GM12878 (cell line): Measurements from ENCODE around the gene IRF9. TPM values are rescaled to one million over a fixed set of nuclear protein-coding genes. Genes with fewer than 3 reads are reported as not detected.

Source experiments
- BRCA1 ChIP-seq: IDR thresholded peaks from 2 replicates; pipeline ENCODE4 v1.6.1; 2011; ENCODE audit warnings: low read depth, low read length, improper control_type of control experiment
- CUX1 ChIP-seq: IDR thresholded peaks from 2 replicates; pipeline ENCODE4 v1.6.1; 2012; ENCODE audit warnings: improper control_type of control experiment, low read depth, low read length; ENCODE audit not compliant: insufficient replicate concordance
- E2F8 ChIP-seq: fragments of 450-650 bp; IDR thresholded peaks from 2 replicates; pipeline ENCODE4 v1.6.1; 2018; ENCODE audit warnings: mild to moderate bottlenecking, low read depth, moderate library complexity; ENCODE audit not compliant: partially characterized antibody
- NRF1 ChIP-seq: conservative IDR thresholded peaks from 2 replicates; pipeline ENCODE4 v1.6.1; 2011; ENCODE audit warnings: mild to moderate bottlenecking, low read depth, low read length, improper control_type of control experiment
- SIN3A ChIP-seq: IDR thresholded peaks from 2 replicates; pipeline ENCODE4 v1.6.1; 2012; ENCODE audit warnings: low read depth, low read length, improper control_type of control experiment
- polyA plus RNA-seq, 11 experiments: library from polyadenylated mRNA; depleted of rRNA in 4 of 11; unstranded in 6 of 11; stranded (reverse) in 5 of 11; fragments of >200 nt; fragmentation: Nextera tagmentation in 4 of 11; fragmentation: Illumina TruSeq in 1 of 11; extraction: Ambion mirVana in 4 of 11; extraction: Trizol in 1 of 11; gene quantifications; 1 replicate in 1 of 11; 2 replicates in 10 of 11; pipeline versions ENCODE4 v1.2.1 to v1.2.3, GENCODE V29; 2011 to 2016; ENCODE audit warnings: inconsistent platforms in 2 of 11, missing spikeins in 2 of 11, low read depth in 1 of 11
- total RNA-seq, 4 experiments: library from RNA; depleted of rRNA in 3 of 4; stranded (reverse); fragments of >200 nt in 3 of 4; fragmentation: Illumina TruSeq in 1 of 4; extraction: Trizol in 1 of 4; gene quantifications; 2 replicates each; pipeline versions ENCODE4 v1.2.1 to v1.2.3, GENCODE V29; 2013 to 2021

Gene IRF9
- total and polyA plus RNA-seq, 10 of the 15 experiments (the other 5 are each of a cell fraction or from before 2014, with no cell fraction given), result 47.6 to 234 (median 148) TPM

- TF ChIP-seq CUX1 (no peak), BRCA1 (peak; percentile 55), SIN3A (peak; percentile 79; the same call in 1 of the 2 replicates), E2F8 (peak; percentile 48), NRF1 (no peak)
- TF ChIP-seq, all 136 proteins: peak for 72
Measured at GRCh38 chr14:24212924-24213865, 52.1 kb downstream of the IRF9 start, which contains the start of gene CHMP4A (continued).
